ENCODE measurements around the gene AR. TPM values are rescaled to one million over a fixed set of nuclear protein-coding genes. Genes with fewer than 3 reads are reported as not detected.

The AR gene
- total RNA-seq, 4 donors from 2014 or later: 4.3 to 10.4 (median 9.3) TPM

- H3K4me3 ChIP-seq (ENCODE audit: low read depth, poor library complexity, severe bottlenecking): no peak overlapping the region
- no peak for DNase-seq (ENCODE audit: low spot score in 2 of 2)
- intact Hi-C loops (cut with DNase I; ENCODE audit: low total_unique reads): no loop called here
- 64 to 89% methylated on average over 1 of the region's 1 CpG for WGBS, 2 donors
- TF ChIP-seq CTCF (IDR thresholded peaks at IDR 0.05): no peak
- no peak for TF ChIP-seq POLR2A (IDR thresholded peaks at IDR 0.05)
Measured at GRCh38 chrX:67714004-67714403, 170.2 kb downstream of the AR start.

GRCh38 chrX:67717571-67717970 is 173.8 kb downstream of the AR start:
- WGBS, 2 donors: 92 to 100% methylated on average over 4 of the region's 4 CpGs
- intact Hi-C loops (cut with DNase I; ENCODE audit: low total_unique reads): no loop called here
- TF ChIP-seq CTCF (IDR thresholded peaks at IDR 0.05) (no peak), POLR2A (IDR thresholded peaks at IDR 0.05) (no peak)
- no peak overlapping the region for H3K4me3 ChIP-seq (ENCODE audit: low read depth, poor library complexity, severe bottlenecking)
- DNase-seq (ENCODE audit: low spot score in 2 of 2): no peak

GRCh38 chrX:67718926-67719325 is 175.1 kb downstream of the AR start:
- H3K4me3 ChIP-seq (ENCODE audit: low read depth, poor library complexity, severe bottlenecking): no peak overlapping the region
- no peak for DNase-seq (ENCODE audit: low spot score in 2 of 2)
- TF ChIP-seq POLR2A (IDR thresholded peaks at IDR 0.05): no peak
- no peak for TF ChIP-seq CTCF (IDR thresholded peaks at IDR 0.05)
- intact Hi-C loops (cut with DNase I; ENCODE audit: low total_unique reads): no loop called here
- 78 to 86% methylated on average over 4 of the region's 4 CpGs for WGBS, 2 donors

GRCh38 chrX:67720344-67720743 is 176.5 kb downstream of the AR start:
- no peak for TF ChIP-seq CTCF (IDR thresholded peaks at IDR 0.05)
- TF ChIP-seq POLR2A (IDR thresholded peaks at IDR 0.05): no peak
- intact Hi-C loops (cut with DNase I; ENCODE audit: low total_unique reads): no loop called here
- no peak overlapping the region for H3K4me3 ChIP-seq (ENCODE audit: low read depth, poor library complexity, severe bottlenecking)
- DNase-seq (ENCODE audit: low spot score in 2 of 2): no peak

GRCh38 chrX:67721321-67721720 is 177.5 kb downstream of the AR start:
- intact Hi-C loops (cut with DNase I; ENCODE audit: low total_unique reads): no loop called here
- no peak overlapping the region for H3K4me3 ChIP-seq (ENCODE audit: low read depth, poor library complexity, severe bottlenecking)
- no peak for DNase-seq (ENCODE audit: low spot score in 2 of 2)
- TF ChIP-seq POLR2A (IDR thresholded peaks at IDR 0.05): no peak
- no peak for TF ChIP-seq CTCF (IDR thresholded peaks at IDR 0.05)
- 61 to 75% methylated on average over 1 of the region's 1 CpG for WGBS, 2 donors

- 55 to 59% methylated on average over 5 of the region's 5 CpGs for WGBS, 2 donors
- intact Hi-C loops (cut with DNase I; ENCODE audit: low total_unique reads): no loop called here
- no peak for DNase-seq (ENCODE audit: low spot score in 2 of 2)
- no peak for TF ChIP-seq CTCF (IDR thresholded peaks at IDR 0.05)
- TF ChIP-seq POLR2A (IDR thresholded peaks at IDR 0.05): no peak
- H3K4me3 ChIP-seq (ENCODE audit: low read depth, poor library complexity, severe bottlenecking): no peak overlapping the region
Measured at GRCh38 chrX:67723580-67724351, 179.9 kb downstream of the AR start.
